GM23338 (cell line): Measurements from ENCODE around the gene SEMA5A. TPM values are rescaled to one million over a fixed set of nuclear protein-coding genes. Genes with fewer than 3 reads are reported as not detected.

ENCODE experiments used
- ATAC-seq: fragments of 200-7000 bp; cut with Tn5 transposase; 3 replicates; pipeline ENCODE4 v1.9.1; 2020
- DNase-seq: peaks from one replicate; pipeline ENCODE4 v3.0.0-alpha.2; 2015; ENCODE audit warnings: low spot score
- H2AFZ ChIP-seq: fragments of 200-600 bp; sonication (generic); 2 replicates; pipeline ENCODE4 v1.8.0; 2016; ENCODE audit warnings: antibody characterized with exemption, mild to moderate bottlenecking, moderate library complexity
- H3F3A ChIP-seq: fragments of 200-600 bp; sonication (generic); replicated peaks from 2 replicates; pipeline ENCODE4 v1.8.0; 2017; ENCODE audit warnings: antibody characterized with exemption, mixed run types, low read depth
- H3K27ac ChIP-seq: fragments of 200-600 bp; sonication (generic); 2 replicates; pipeline ENCODE4 v1.6.1; 2016; ENCODE audit warnings: low read depth
- H3K27me3 ChIP-seq: fragments of 200-600 bp; sonication (generic); 2 replicates; pipeline ENCODE4 v1.8.0; 2016; ENCODE audit warnings: mild to moderate bottlenecking, mixed run types, moderate library complexity; ENCODE audit not compliant: insufficient read depth
- H3K36me3 ChIP-seq: fragments of 200-600 bp; sonication (generic); 2 replicates; pipeline ENCODE4 v1.8.0; 2016; ENCODE audit warnings: mild to moderate bottlenecking; ENCODE audit not compliant: insufficient read depth
- H3K4me1 ChIP-seq: fragments of 200-600 bp; sonication (generic); 2 replicates; pipeline ENCODE4 v1.8.0; 2016; ENCODE audit warnings: mild to moderate bottlenecking, moderate library complexity; ENCODE audit not compliant: insufficient read depth
- H3K4me2 ChIP-seq: fragments of 200-600 bp; sonication (generic); 2 replicates; pipeline ENCODE4 v1.7.1; 2017; ENCODE audit warnings: mixed run types
- H3K4me3 ChIP-seq: fragments of 200-600 bp; sonication (generic); 2 replicates; pipeline ENCODE4 v1.6.1; 2016; ENCODE audit warnings: mixed run types
- H3K79me2 ChIP-seq: fragments of 200-600 bp; sonication (generic); replicated peaks from 2 replicates; pipeline ENCODE4 v1.8.0; 2017; ENCODE audit warnings: mild to moderate bottlenecking; ENCODE audit not compliant: insufficient read depth
- H3K9me2 ChIP-seq: fragments of 200-600 bp; sonication (generic); 2 replicates; pipeline ENCODE4 v1.8.0; 2017; ENCODE audit not compliant: insufficient read depth
- H4K20me1 ChIP-seq: fragments of 200-600 bp; sonication (generic); replicated peaks from 2 replicates; pipeline ENCODE4 v1.8.0; 2017; ENCODE audit warnings: mild to moderate bottlenecking; ENCODE audit not compliant: insufficient read depth
- H3K27ac Mint-ChIP-seq: 2 replicates; pipeline ENCODE4 v1.8.0; 2020; ENCODE audit warnings: inconsistent platforms, mild to moderate bottlenecking, moderate library complexity, mixed read lengths
- H3K27me3 Mint-ChIP-seq: 3 replicates; pipeline ENCODE4 v1.8.0; 2022; ENCODE audit warnings: low read depth, mild to moderate bottlenecking, moderate library complexity, mixed read lengths, inconsistent platforms; ENCODE audit not compliant: insufficient read depth, poor library complexity
- H3K36me3 Mint-ChIP-seq: 3 replicates; pipeline ENCODE4 v1.8.0; 2021; ENCODE audit warnings: low read depth, mild to moderate bottlenecking, inconsistent platforms, moderate library complexity, mixed read lengths
- H3K4me1 Mint-ChIP-seq: 3 replicates; pipeline ENCODE4 v1.8.0; 2020; ENCODE audit warnings: mild to moderate bottlenecking, inconsistent platforms, mixed read lengths
- H3K4me3 Mint-ChIP-seq: 3 replicates; pipeline ENCODE4 v1.8.0; 2021; ENCODE audit warnings: moderate library complexity, mild to moderate bottlenecking, inconsistent platforms, mixed read lengths
- H3K9me3 Mint-ChIP-seq: 3 replicates; pipeline ENCODE4 v1.8.0; 2020; ENCODE audit warnings: moderate library complexity, mild to moderate bottlenecking, inconsistent platforms, mixed read lengths
- CREB1 ChIP-seq: fragments of 250-450 bp; sonication (Bioruptor Pico); IDR thresholded peaks from 2 replicates; pipeline ENCODE4 v1.5.0; 2020; ENCODE audit warnings: low read depth, mild to moderate bottlenecking, moderate library complexity
- CTCF ChIP-seq, 2 experiments: fragments of 200-600 bp in 1 of 2; sonication (generic) in 1 of 2; conservative IDR thresholded peaks; 2 replicates each; pipeline versions ENCODE4 v1.5.1 to v1.6.1; 2016 to 2017; ENCODE audit warnings: antibody characterized with exemption in 2 of 2, low read depth in 2 of 2, mild to moderate bottlenecking in 2 of 2, moderate library complexity in 1 of 2
- ETS1 ChIP-seq: IDR thresholded peaks from 2 replicates; pipeline ENCODE4 v1.6.1; 2016; ENCODE audit warnings: antibody characterized with exemption
- EZH2 ChIP-seq: fragments of 200-600 bp; sonication (generic); IDR thresholded peaks from one replicate; pipeline ENCODE4 v1.8.0; 2017; ENCODE audit warnings: antibody characterized with exemption, mild to moderate bottlenecking, low read depth; ENCODE audit not compliant: unreplicated experiment
- EZH2phosphoT487 ChIP-seq: fragments of 200-600 bp; sonication (generic); IDR thresholded peaks from one replicate; pipeline ENCODE4 v1.8.1; 2018; ENCODE audit warnings: antibody characterized with exemption; ENCODE audit not compliant: unreplicated experiment
- JUNB ChIP-seq: IDR thresholded peaks from one replicate; pipeline ENCODE4 v1.6.1; 2016; ENCODE audit warnings: antibody characterized with exemption; ENCODE audit not compliant: unreplicated experiment
- NANOG ChIP-seq: IDR thresholded peaks from 2 replicates; pipeline ENCODE4 v1.6.1; 2016; ENCODE audit warnings: antibody characterized with exemption, borderline replicate concordance
- POLR2AphosphoS5 ChIP-seq: IDR thresholded peaks from 2 replicates; pipeline ENCODE4 v1.6.1; 2016; ENCODE audit warnings: antibody characterized with exemption, low read depth
- REST ChIP-seq: IDR thresholded peaks from one replicate; pipeline ENCODE4 v1.6.1; 2018; ENCODE audit warnings: antibody characterized with exemption; ENCODE audit not compliant: unreplicated experiment
- STAT1 ChIP-seq: IDR thresholded peaks from one replicate; pipeline ENCODE4 v1.6.1; 2016; ENCODE audit warnings: antibody characterized with exemption; ENCODE audit not compliant: unreplicated experiment
- ZNF114 ChIP-seq: fragments of 250-450 bp; sonication (Bioruptor Pico); IDR thresholded peaks from 2 replicates; pipeline ENCODE4 v1.5.0; 2020; ENCODE audit warnings: mild to moderate bottlenecking, moderate library complexity
- ZNF331 ChIP-seq: fragments of 250-450 bp; sonication (Bioruptor Pico); IDR thresholded peaks from 2 replicates; pipeline ENCODE4 v1.5.0; 2020; ENCODE audit warnings: low read depth, mild to moderate bottlenecking, moderate library complexity
- ZNF462 ChIP-seq: fragments of 250-450 bp; sonication (Bioruptor Pico); IDR thresholded peaks from 2 replicates; pipeline ENCODE4 v1.5.0; 2020; ENCODE audit warnings: mild to moderate bottlenecking, moderate library complexity
- polyA plus RNA-seq: library from polyadenylated mRNA; unstranded; fragments of >200 nt; fragmentation: Nextera tagmentation; extraction: Ambion mirVana; gene quantifications from 2 replicates; pipeline ENCODE4 v1.2.1, GENCODE V29; 2016
- total RNA-seq: library from RNA; depleted of rRNA; stranded (reverse); fragments of >200 nt; shearing (Covaris generic); gene quantifications from 2 replicates; pipeline ENCODE4 v1.2.3, GENCODE V29; 2014

Gene SEMA5A
- total and polyA plus RNA-seq, 2 experiments from 2014 or later = 2.1 to 8.1 TPM

GRCh38 chr5:9483779-9484178 lies 62.1 kb downstream of the SEMA5A start:
- H3K27me3 Mint-ChIP-seq = peaks cover 2% of the 10 kb centered on the region
- Histone ChIP-seq H3F3A (no peaks in the 10 kb centered on the region), H3K27ac (0 out of 2 replicates have a peak overlapping the region, but pooled peaks have one; percentile 36), H2AFZ (no peak overlapping the region), H3K4me1 (peaks cover 14% of the 10 kb centered on the region), H3K4me2 (peak overlapping the region; percentile 30; the same call in 1 of the 2 replicates), H4K20me1 (no peaks in the 10 kb centered on the region), H3K4me3 (no peak overlapping the region), H3K27me3 (no peaks in the 10 kb centered on the region), H3K79me2 (no peaks in the 10 kb centered on the region; the same call in 1 of the 2 replicates), H3K9me2 (no peaks in the 10 kb centered on the region), H3K36me3 (no peaks in the 10 kb centered on the region)
- peaks cover 13% of the 10 kb centered on the region for H3K9me3 Mint-ChIP-seq
- peaks cover 15% of the 10 kb centered on the region for H3K4me1 Mint-ChIP-seq
- H3K36me3 Mint-ChIP-seq = peaks cover 18% of the 10 kb centered on the region; the same call in 2 of the 3 replicates
- DNase-seq (no peak), ATAC-seq (no peak)
- H3K4me3 Mint-ChIP-seq = no peak overlapping the region
- TF ChIP-seq EZH2 = no peak
- no peak for TF ChIP-seq ZNF462
- no peak for TF ChIP-seq STAT1
- no peak for TF ChIP-seq REST
- TF ChIP-seq CTCF (conservative IDR thresholded peaks at IDR 0.05; ENCODE audit: low read depth in 2 of 2) = no peak
- TF ChIP-seq NANOG = no peak
- no peak for TF ChIP-seq ZNF331 (CRISPR knock-in tag)
- no peak for TF ChIP-seq CREB1 (CRISPR knock-in tag)
- no peak for TF ChIP-seq ZNF114 (CRISPR knock-in tag)
- no peak for TF ChIP-seq EZH2phosphoT487
- TF ChIP-seq POLR2AphosphoS5 = no peak
- no peak for TF ChIP-seq JUNB
- TF ChIP-seq ETS1 = no peak
- peak overlapping the region; percentile 76; the same call in 1 of the 2 replicates for H3K27ac Mint-ChIP-seq
